ENCODE results near the gene CCT7.

GRCh38 chr2:73266061-73266901 lies 32.2 kb downstream of the CCT7 start:
- no peak for TF ChIP-seq YY1 (IDR thresholded peaks at IDR 0.05; ENCODE audit: low read depth)
- no peak for TF ChIP-seq USF1 (IDR thresholded peaks at IDR 0.05)
- TF ChIP-seq CEBPB (IDR thresholded peaks at IDR 0.05), result no peak
- TF ChIP-seq RAD21 (IDR thresholded peaks at IDR 0.05; ENCODE audit: low read depth), result no peak
- TF ChIP-seq MAX (IDR thresholded peaks at IDR 0.05), result no peak

All from Ishikawa (cell line).